GM20000 (cell line): ENCODE results near the gene TMEM63C.

ENCODE experiments used
- DNase-seq: peaks from one replicate; pipeline ENCODE4 v3.0.0; 2012; ENCODE audit warnings: low spot score
- CTCF ChIP-seq: IDR thresholded peaks from 2 replicates; pipeline ENCODE4 v1.5.1; 2012; ENCODE audit warnings: mild to moderate bottlenecking, control low read depth; ENCODE audit errors: extremely low read depth, missing control alignments

The TMEM63C gene

GRCh38 chr14:77225892-77226557 lies 44.4 kb downstream of the TMEM63C start:
- TF ChIP-seq CTCF = no peak
- DNase-seq = no peak

- no peak for TF ChIP-seq CTCF
These were observed 46.5 kb downstream of the TMEM63C start for GRCh38 chr14:77228056-77228455.

GRCh38 chr14:77230914-77231313 lies 49.3 kb downstream of the TMEM63C start:
- no peak for TF ChIP-seq CTCF
- DNase-seq = no peak

More at GRCh38 chr14:77228056-77228455, 46.5 kb downstream of the TMEM63C start:
- DNase-seq = no peak

- DNase-seq = no peak
- no peak for TF ChIP-seq CTCF
These were observed 50.1 kb downstream of the TMEM63C start for GRCh38 chr14:77231721-77232120.

- DNase-seq = no peak
- no peak for TF ChIP-seq CTCF
These were observed 55.2 kb downstream of the TMEM63C start for GRCh38 chr14:77236814-77237213.

GRCh38 chr14:77238356-77238755 lies 56.8 kb downstream of the TMEM63C start:
- TF ChIP-seq CTCF = no peak
- no peak for DNase-seq

GRCh38 chr14:77238996-77239395 lies 57.4 kb downstream of the TMEM63C start:
- no peak for DNase-seq

More at GRCh38 chr14:77238996-77239395, 57.4 kb downstream of the TMEM63C start:
- no peak for TF ChIP-seq CTCF
